ENCODE data around the gene PIM2.

DNA sequence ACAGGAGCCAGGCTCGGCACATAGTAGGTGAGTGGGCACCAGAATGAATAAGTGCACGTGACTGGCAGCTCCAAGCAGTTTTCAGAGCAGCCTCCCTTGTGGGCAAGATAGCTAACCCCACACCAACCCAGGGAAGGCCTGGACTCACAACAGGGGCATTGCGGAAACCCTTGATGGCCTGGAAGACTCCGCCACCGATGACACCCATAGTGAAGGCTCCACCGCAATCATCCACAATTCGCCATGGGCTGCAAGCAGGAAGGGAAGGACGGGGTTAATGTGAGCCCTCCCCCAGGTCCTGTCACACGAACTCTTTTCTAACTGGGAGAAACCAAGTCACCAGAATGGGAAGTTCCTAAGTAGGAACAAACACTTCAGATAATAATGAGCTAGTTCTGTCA, 22.2 kb downstream of the PIM2 start:
- no peak for TF ChIP-seq HDAC2 (IDR thresholded peaks at IDR 0.05)
- TF ChIP-seq, protein P1, sequence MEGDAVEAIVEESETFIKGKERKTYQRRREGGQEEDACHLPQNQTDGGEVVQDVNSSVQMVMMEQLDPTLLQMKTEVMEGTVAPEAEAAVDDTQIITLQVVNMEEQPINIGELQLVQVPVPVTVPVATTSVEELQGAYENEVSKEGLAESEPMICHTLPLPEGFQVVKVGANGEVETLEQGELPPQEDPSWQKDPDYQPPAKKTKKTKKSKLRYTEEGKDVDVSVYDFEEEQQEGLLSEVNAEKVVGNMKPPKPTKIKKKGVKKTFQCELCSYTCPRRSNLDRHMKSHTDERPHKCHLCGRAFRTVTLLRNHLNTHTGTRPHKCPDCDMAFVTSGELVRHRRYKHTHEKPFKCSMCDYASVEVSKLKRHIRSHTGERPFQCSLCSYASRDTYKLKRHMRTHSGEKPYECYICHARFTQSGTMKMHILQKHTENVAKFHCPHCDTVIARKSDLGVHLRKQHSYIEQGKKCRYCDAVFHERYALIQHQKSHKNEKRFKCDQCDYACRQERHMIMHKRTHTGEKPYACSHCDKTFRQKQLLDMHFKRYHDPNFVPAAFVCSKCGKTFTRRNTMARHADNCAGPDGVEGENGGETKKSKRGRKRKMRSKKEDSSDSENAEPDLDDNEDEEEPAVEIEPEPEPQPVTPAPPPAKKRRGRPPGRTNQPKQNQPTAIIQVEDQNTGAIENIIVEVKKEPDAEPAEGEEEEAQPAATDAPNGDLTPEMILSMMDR (IDR thresholded peaks at IDR 0.05), result no peak
- no peak for TF ChIP-seq KDM5A (IDR thresholded peaks at IDR 0.05)
- TF ChIP-seq SMC3 (IDR thresholded peaks at IDR 0.05), result no peak
- no peak for TF ChIP-seq POLR2A (IDR thresholded peaks at IDR 0.05; ENCODE audit: low read length)
- TF ChIP-seq EP300 (IDR thresholded peaks at IDR 0.05), result no peak
- no peak for TF ChIP-seq CBX2 (IDR thresholded peaks at IDR 0.05; ENCODE audit: borderline replicate concordance, low read depth)
- no peak for TF ChIP-seq RFX5 (IDR thresholded peaks at IDR 0.05)
- no peak for TF ChIP-seq RAD21 (conservative IDR thresholded peaks at IDR 0.05 in 1 of 2, IDR thresholded peaks at IDR 0.05 in 1 of 2)
- TF ChIP-seq, protein P2, sequence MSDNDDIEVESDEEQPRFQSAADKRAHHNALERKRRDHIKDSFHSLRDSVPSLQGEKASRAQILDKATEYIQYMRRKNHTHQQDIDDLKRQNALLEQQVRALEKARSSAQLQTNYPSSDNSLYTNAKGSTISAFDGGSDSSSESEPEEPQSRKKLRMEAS (IDR thresholded peaks at IDR 0.05), result no peak

Data from A549 (cell line).